ENCODE data around the gene CERS6. TPM values are rescaled to one million over a fixed set of nuclear protein-coding genes. Genes with fewer than 3 reads are reported as not detected.
A peak's percentile ranks its signal among the peaks of the same experiment; 100 is the strongest.

CERS6 gene
- total and polyA plus RNA-seq, 8 donors = 3.2 to 18.0 (median 7.6) TPM

DNA sequence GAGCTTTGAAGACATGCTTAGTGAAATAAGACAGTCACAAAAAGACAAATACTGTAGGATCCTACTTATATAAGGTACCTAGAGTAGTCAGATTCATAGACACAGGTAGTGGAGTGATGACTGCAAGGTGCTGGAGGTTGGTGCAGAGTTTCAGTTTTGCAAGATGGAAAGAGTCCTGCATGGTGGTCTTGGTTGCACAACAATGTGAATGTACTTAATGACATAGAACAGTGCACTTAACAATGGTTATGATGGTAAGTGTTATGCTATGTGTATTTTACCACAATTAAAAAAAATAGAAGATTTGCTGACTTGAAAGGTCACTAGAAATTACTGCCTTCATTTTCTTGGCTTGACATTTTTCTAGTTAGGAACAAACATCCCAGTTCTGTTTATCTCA lies 9.5 kb downstream of the CERS6 start:
- H3K9me3 ChIP-seq = no peaks in the 10 kb centered on the region
- H3K36me3 ChIP-seq = no peaks in the 10 kb centered on the region
- FAIRE-seq (no peak), ATAC-seq (no peak), DNase-seq (no peak)
- H3K4me1 ChIP-seq = peaks cover 18 to 26% (median 23%) of the 10 kb centered on the region in 3 donors
- no peak overlapping the region for H3K4me3 ChIP-seq
- TF ChIP-seq, protein P1, sequence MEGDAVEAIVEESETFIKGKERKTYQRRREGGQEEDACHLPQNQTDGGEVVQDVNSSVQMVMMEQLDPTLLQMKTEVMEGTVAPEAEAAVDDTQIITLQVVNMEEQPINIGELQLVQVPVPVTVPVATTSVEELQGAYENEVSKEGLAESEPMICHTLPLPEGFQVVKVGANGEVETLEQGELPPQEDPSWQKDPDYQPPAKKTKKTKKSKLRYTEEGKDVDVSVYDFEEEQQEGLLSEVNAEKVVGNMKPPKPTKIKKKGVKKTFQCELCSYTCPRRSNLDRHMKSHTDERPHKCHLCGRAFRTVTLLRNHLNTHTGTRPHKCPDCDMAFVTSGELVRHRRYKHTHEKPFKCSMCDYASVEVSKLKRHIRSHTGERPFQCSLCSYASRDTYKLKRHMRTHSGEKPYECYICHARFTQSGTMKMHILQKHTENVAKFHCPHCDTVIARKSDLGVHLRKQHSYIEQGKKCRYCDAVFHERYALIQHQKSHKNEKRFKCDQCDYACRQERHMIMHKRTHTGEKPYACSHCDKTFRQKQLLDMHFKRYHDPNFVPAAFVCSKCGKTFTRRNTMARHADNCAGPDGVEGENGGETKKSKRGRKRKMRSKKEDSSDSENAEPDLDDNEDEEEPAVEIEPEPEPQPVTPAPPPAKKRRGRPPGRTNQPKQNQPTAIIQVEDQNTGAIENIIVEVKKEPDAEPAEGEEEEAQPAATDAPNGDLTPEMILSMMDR (IDR thresholded peaks at IDR 0.05) = no peak
- H3K27ac ChIP-seq = no peak overlapping the region
- intact Hi-C loops (cut with DNase I) = loop anchor here in 1 of 3 donors (10.0 kb wide), 1 partner anchor 229 kb away; no protein-coding TSS in a partner anchor
- no peaks in the 10 kb centered on the region for H3K27me3 ChIP-seq

DNA sequence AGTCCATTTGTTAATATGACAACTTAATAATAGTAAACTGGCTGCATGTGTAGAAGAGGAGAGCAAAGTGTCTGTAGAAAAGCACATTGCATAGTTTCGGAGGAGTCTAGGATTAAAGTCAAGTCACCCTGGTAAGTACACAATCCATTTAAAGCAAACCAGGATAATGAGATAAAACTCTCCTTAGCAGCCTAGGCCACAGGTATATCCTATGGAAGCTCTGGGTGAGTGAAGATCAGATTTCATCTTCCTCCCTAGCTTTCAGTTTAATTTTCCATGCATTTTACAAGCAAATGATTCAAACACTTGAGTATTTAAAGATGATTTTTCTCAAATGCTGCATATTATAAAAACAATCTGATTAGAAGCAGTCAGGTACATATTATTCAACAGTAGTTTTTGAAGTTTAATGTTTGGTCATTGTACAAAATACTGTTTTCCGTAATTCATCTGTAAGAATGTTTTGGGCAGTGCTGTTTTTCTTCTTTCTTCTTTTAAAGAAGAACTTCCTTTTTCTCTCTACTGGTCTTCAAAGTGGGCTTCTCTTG lies 10.2 kb downstream of the CERS6 start:
- Histone ChIP-seq H3K27me3 (no peaks in the 10 kb centered on the region), H3K4me3 (no peak overlapping the region), H3K9me3 (no peaks in the 10 kb centered on the region), H3K27ac (peak overlapping the region in 1 of 4 donors; percentile 27), H3K4me1 (peaks cover 18 to 26% (median 23%) of the 10 kb centered on the region in 3 donors), H3K36me3 (no peaks in the 10 kb centered on the region)
- DNase-seq = no peak
- intact Hi-C loops (cut with DNase I) = loop anchor here in 1 of 3 donors (10.0 kb wide), 1 partner anchor 229 kb away; no protein-coding TSS in a partner anchor
- peak in 2 of 4 donors; percentile 28 to 49 for ATAC-seq
- WGBS, 2 donors = 39 to 46% methylated on average over 2 of the region's 2 CpGs
- FAIRE-seq = no peak
- TF ChIP-seq, protein P1 (IDR thresholded peaks at IDR 0.05) = no peak

DNA sequence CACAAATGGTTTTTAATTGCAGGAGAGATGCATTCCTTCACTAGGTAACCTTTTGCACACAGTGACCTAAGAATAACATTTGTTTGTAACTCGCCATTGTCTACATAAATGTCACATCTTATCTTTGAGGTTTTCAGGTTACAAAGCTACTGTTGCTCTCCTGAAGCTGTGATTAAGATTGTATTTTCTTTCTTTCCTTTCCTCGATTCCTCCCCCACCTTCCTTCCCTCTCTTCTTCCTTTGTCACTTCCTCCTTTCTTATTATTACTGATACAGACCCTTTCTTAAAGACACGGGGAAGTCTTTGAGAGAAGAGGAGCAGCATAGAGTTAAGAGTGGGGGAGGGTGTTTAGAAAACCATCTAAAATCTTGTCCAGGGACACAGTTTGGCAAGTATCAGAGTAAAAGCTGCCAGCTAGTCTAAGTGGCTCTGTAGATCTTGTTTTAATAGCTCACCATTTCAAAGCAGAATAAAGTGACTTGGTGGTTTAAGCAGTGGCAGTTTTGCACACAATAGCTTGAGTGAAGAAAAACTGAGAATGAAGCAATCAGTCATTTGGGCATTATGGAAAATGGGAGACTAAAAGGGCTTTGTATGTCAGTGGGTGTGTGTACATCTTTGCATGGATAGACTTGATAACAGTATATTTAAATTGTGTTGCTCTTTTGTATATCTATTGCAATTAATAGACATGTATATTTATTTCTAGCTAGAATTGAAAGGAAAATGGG lies 10.9 kb downstream of the CERS6 start:
- Histone ChIP-seq H3K27ac (peak overlapping the region in 1 of 4 donors; percentile 27), H3K36me3 (no peaks in the 10 kb centered on the region), H3K4me3 (no peak overlapping the region), H3K27me3 (no peaks in the 10 kb centered on the region), H3K9me3 (no peaks in the 10 kb centered on the region), H3K4me1 (peaks cover 18 to 26% (median 23%) of the 10 kb centered on the region in 3 donors)
- 2 to 11% methylated on average over 3 of the region's 3 CpGs for WGBS, 2 donors
- TF ChIP-seq, protein P1 (IDR thresholded peaks at IDR 0.05) = no peak
- intact Hi-C loops (cut with DNase I) = loop anchor here in 1 of 3 donors (10.0 kb wide), 1 partner anchor 228 kb away; no protein-coding TSS in a partner anchor
- FAIRE-seq (no peak), ATAC-seq (peak; percentile 50 to 82 (median 70)), DNase-seq (no peak)

DNA sequence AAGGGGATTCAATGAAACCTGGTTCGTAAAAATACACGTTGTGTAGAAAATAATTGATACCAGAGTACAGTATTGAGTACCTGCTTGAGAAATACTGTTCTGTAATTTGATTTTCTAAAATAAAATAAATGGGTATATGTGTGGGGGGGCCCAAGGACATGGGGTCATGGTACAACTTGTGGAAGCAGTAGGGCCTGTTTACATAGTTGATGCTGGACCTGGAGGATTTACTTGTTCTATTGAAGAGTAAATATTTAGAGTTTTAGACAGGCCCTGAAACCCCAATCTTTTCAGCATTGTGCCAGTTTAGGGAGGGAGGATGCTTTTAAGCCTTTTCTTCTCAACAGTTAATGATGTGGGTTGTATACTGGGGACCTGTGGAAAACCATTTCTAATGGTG lies 11.7 kb downstream of the CERS6 start:
- Histone ChIP-seq H3K4me3 (no peak overlapping the region), H3K4me1 (peaks cover 18 to 26% (median 23%) of the 10 kb centered on the region in 3 donors), H3K36me3 (no peaks in the 10 kb centered on the region), H3K9me3 (no peaks in the 10 kb centered on the region), H3K27ac (no peak overlapping the region), H3K27me3 (no peaks in the 10 kb centered on the region)
- ATAC-seq = peak in 2 of 4 donors; percentile 47 to 57
- WGBS, 2 donors = 46 to 57% methylated on average over 2 of the region's 2 CpGs
- TF ChIP-seq, protein P1 (IDR thresholded peaks at IDR 0.05) = no peak
- DNase-seq = no peak
- intact Hi-C loops (cut with DNase I) = loop anchor here in 1 of 3 donors (10.0 kb wide), 1 partner anchor 227 kb away; no protein-coding TSS in a partner anchor
- FAIRE-seq = no peak
